AG10803 (cell line): Measurements from ENCODE around the gene TRPV4.
A peak's percentile ranks its signal among the peaks of the same experiment; 100 is the strongest.

Experiments used
- DNase-seq: peaks from one replicate; pipeline ENCODE4 v3.0.0; 2010; ENCODE audit warnings: low read depth
- H3K4me3 ChIP-seq: 2 replicates; pipeline ENCODE4 v1.5.1; 2011; ENCODE audit warnings: mild to moderate bottlenecking, low read length, control low read depth
- CTCF ChIP-seq: conservative IDR thresholded peaks from 2 replicates; pipeline ENCODE4 v1.5.1; 2011; ENCODE audit warnings: mild to moderate bottlenecking, low read length, control low read depth, inconsistent platforms

TRPV4 gene

DNA sequence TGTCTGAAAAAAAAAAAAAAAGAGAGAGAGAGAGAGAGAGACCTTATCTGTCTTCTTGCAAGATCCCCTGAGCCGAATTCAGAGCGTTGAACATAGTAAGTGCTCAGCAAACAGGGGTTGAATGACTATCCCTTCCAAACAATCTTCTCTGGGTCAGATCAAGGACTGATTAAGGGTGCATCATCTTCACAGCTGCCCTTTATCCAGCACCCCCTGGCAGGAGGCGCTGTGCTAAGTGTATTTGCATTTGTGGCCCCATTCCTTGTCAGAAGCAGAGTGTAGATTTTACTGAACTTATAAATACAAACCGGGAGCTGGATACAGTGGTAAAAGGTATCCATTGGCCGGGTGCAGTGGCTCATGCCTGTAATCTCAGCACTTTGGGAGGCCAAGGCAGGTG is 8.8 kb upstream of the TRPV4 start:
- no peak for DNase-seq
- TF ChIP-seq CTCF = no peak
- H3K4me3 ChIP-seq = no peak overlapping the region

DNA sequence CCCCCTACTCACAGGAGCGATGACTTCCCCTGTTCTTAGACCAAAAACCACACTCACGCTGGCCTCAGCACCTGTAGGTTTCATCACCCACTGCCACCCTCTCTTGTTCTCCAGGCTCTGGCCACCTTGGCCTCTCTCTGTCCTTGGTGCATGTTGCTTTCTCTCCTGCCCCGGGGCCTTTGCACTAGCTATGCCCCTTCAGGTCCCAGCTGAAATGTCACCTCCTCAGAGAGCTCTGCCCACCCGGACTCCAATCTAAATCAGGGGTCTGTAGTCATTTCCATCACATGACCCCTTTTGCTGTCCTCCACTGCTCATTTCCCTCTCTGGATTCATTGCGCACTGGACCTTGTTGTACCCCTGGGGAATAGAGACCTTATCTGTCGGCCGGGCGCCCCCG is 8.2 kb upstream of the TRPV4 start:
- no peak overlapping the region for H3K4me3 ChIP-seq
- no peak for DNase-seq
- TF ChIP-seq CTCF = no peak

DNA sequence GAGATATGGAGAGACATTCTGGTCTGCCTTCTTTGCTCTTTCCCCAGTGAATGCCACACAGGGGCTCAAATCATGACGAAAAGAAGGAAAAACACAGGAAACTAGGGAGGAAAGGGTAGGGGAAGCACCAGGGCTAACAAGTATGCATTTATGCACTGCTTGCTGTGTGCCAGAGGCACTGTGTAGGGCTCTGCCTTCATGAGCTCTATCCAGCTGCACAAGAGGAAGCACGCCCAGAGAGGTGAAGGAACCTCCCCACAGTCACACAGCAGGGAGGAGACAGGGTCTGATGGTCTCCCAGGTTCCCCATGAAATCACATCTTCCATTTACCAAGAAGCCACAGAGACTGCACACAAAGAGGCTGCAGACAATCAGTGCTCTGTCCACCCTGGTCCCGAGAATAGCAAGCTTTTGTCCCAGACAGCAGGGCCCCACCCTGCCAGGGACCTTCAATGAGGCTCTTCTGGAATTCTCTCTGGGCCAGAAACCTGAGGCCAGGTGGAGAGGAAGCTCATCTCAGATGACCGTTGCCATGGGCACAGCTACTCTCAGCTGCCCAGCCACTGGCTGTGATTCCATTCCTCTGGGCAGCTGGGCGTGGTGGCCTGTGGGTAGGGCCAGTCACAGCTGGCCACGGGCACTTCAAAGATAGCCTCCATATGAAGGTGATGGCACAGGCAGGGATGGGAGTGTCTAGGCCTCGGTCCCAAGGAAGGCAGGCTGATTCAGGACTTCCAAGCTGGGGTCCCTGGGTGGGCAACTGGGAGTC is 7.3 kb upstream of the TRPV4 start:
- H3K4me3 ChIP-seq = no peak overlapping the region
- TF ChIP-seq CTCF = no peak
- no peak for DNase-seq

DNA sequence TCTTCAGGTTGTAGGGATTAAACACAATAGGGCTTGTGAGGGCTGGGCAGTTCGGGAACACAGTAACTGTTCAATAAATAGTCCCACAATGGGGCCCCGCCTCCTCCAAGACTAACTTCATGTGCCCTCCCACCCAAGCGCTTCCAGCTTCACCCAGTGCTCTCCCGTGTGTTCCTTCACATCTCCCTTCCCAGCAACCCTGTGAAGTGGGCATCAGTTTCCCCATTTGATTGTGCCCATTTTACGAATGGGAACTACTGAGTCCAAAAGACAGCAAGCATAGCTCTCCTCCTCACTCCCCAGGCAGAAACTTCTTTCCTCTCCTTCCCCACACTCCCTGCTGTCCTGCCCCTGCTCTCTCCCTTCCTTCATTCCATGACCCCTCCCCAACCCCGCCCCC is 6.2 kb upstream of the TRPV4 start:
- no peak for DNase-seq
- no peak for TF ChIP-seq CTCF
- no peak overlapping the region for H3K4me3 ChIP-seq

DNA sequence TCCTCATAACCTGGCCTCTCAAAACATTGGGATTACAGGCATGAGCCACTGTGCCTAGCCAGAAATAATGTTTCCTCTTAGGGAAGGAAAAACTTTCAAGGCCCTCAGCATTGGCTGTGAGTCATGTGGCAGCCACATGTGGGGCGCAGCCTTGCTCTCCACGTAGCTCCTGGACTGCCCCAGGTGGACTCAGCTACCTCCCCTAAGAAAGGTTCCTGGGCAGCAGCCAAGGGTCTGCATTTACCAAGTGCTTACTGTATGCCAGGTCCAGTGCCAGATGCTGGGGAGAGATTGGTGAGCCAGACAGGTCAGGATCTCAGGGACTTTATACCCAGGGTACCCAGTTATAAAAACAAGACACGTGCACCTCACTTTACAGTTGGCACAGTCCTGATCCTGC is 3.7 kb upstream of the TRPV4 start:
- H3K4me3 ChIP-seq = no peak overlapping the region
- TF ChIP-seq CTCF = no peak
- DNase-seq = peak; percentile 34

DNA sequence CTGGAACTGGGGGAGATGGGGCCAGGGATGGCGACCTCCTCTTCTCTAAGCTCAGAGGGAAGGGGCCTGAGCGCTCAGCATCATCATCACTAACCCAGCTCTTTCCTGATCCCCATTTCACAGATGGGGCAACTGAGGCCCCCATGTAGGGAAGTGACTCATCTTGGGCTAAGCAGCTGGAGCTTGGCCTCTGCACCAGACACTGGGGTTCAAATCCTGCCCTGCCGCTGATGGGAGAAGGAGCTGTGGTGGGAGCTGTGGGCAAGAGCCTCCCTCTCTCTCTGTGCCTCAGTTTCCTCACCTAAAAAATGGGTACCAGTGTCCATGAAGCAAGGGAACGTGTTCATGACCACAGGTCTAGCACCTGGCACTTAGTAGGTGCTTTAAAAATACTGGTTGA is 2.6 kb upstream of the TRPV4 start:
- no peak for DNase-seq
- no peak overlapping the region for H3K4me3 ChIP-seq
- no peak for TF ChIP-seq CTCF

DNA sequence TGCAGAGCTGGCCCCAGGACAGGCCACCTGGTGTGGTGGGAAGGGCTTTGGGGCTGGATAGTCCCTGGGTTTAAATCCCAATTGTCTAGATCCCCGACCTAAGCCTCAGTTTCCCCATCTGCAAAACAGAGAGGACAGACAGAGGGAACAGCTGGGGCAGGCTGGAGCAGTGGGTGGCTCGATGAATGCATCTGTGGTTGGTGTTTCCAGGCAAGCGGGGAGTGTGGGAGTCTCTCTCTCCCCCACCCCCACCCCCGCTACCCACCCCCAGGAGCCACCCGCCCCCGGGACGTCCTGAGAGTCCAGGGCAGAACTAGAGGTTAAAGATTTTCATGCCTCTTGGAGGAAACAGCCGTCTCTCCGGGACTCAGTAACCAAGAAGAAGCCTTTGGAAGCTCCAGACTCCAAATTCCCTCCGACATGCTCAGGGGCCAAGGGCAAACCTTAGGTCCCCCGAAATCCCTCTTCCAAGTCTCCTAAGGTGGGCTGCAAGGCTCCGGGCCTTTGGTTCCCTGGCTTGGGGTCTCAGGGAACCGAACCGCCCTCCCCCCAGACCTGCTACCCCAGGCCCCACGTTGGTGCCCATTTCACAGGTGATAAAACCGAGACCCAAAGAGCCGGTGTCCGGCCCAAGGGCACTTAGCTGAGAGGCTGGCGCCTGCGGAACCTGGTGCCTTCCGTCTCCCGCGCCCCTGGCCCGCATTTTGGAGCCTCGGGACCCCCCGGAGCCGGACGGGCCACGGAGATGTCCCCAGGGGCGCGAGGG is 474 bp downstream of the TRPV4 start:
- peak overlapping the region; percentile 65 for H3K4me3 ChIP-seq
- DNase-seq = no peak

More for the DNA sequence above, 474 bp downstream of the TRPV4 start:
- no peak for TF ChIP-seq CTCF
